GM12878 (cell line): ENCODE results near the gene CCNJL. TPM values are rescaled to one million over a fixed set of nuclear protein-coding genes. Genes with fewer than 3 reads are reported as not detected.

Experiments used
- ATAC-seq: fragments of 200-7000 bp; cut with Tn5 transposase; 3 replicates; pipeline ENCODE4 v1.9.1; 2020; ENCODE audit warnings: mild to moderate bottlenecking, moderate library complexity
- BruUV-seq: library from RNA; stranded (reverse); fragments of 400-500 nt; replicated peaks from 2 replicates; lab custom pipeline; 2021; lab: Mats Ljungman, UMichigan
- CTCF ChIA-PET: fragments of 300-600 bp; sonication (Branson Sonifier 250); formaldehyde crosslinking; extraction: SDS; loops from one replicate; lab custom pipeline; 2021; ENCODE audit warnings: inconsistent platforms; lab: Yijun Ruan, JAX
- POLR2A ChIA-PET: fragments of 350-600 bp; formaldehyde crosslinking; extraction: SDS; loops from one replicate; lab custom pipeline; 2021; ENCODE audit warnings: inconsistent platforms; lab: Charles Lee
- RAD21 ChIA-PET: fragments of 300-600 bp; sonication (Branson Sonifier 250); formaldehyde crosslinking; loops from one replicate; lab custom pipeline; 2023; ENCODE audit warnings: antibody characterized with exemption; ENCODE audit not compliant: unreplicated experiment; lab: Charles Lee
- SMC1A ChIA-PET: fragments of 300-600 bp; sonication (Branson Sonifier 250); formaldehyde crosslinking; loops from one replicate; lab custom pipeline; 2023; ENCODE audit not compliant: unreplicated experiment, uncharacterized antibody; lab: Charles Lee
- DNase-seq: peaks from one replicate; pipeline ENCODE4 v3.0.0-alpha.2; 2011; ENCODE audit warnings: low read depth, low spot score
- FAIRE-seq: peaks from 3 replicates; lab custom pipeline; 2011; peaks lifted over from hg19 to GRCh38; lab: Jason Lieb, UNC
- H2AFZ ChIP-seq: 2 replicates; pipeline ENCODE4 v1.6.0; 2011; ENCODE audit warnings: low read depth, low read length, control low read depth; ENCODE audit not compliant: control insufficient read depth
- H3K27ac ChIP-seq: 2 replicates; pipeline ENCODE4 v1.5.1; 2011; ENCODE audit warnings: control low read depth; ENCODE audit not compliant: control insufficient read depth, insufficient read depth
- H3K27me3 ChIP-seq, 2 experiments: replicated peaks in 1 of 2; 2 replicates each; pipeline versions ENCODE4 v1.6.0 to v1.6.1; 2011; ENCODE audit warnings: low read length in 1 of 2; ENCODE audit not compliant: control insufficient read depth in 2 of 2, insufficient read depth in 2 of 2
- H3K36me3 ChIP-seq, 2 experiments: 2 replicates each; pipeline ENCODE4 v1.5.1; 2011; ENCODE audit warnings: low read length in 1 of 2; ENCODE audit not compliant: control insufficient read depth in 2 of 2, insufficient read depth in 2 of 2
- H3K4me1 ChIP-seq: 2 replicates; pipeline ENCODE4 v1.6.1; 2011; ENCODE audit warnings: mild to moderate bottlenecking, low read length, moderate library complexity, mixed read lengths; ENCODE audit not compliant: control insufficient read depth, insufficient read depth
- H3K4me2 ChIP-seq: 2 replicates; pipeline ENCODE4 v1.6.0; 2011; ENCODE audit warnings: control low read depth; ENCODE audit not compliant: control insufficient read depth, insufficient read depth
- H3K4me3 ChIP-seq: fragments of 200-600 bp; sonication (generic); 2 replicates; pipeline ENCODE4 v1.5.1; 2016
- H3K79me2 ChIP-seq: 2 replicates; pipeline ENCODE4 v1.6.0; 2011; ENCODE audit warnings: low read length; ENCODE audit not compliant: control insufficient read depth, insufficient read depth
- H3K9ac ChIP-seq: 2 replicates; pipeline ENCODE4 v1.8.0; 2011; ENCODE audit warnings: low read length, control low read depth, mixed read lengths; ENCODE audit not compliant: control insufficient read depth, insufficient read depth
- H3K9me3 ChIP-seq: replicated peaks from 3 replicates; pipeline ENCODE4 v1.5.1; 2011; ENCODE audit warnings: mild to moderate bottlenecking, low read length; ENCODE audit not compliant: control insufficient read depth, insufficient read depth
- H4K20me1 ChIP-seq: 2 replicates; pipeline ENCODE4 v1.6.0; 2011; ENCODE audit not compliant: control insufficient read depth, insufficient read depth
- BRCA1 ChIP-seq: IDR thresholded peaks from 2 replicates; pipeline ENCODE4 v1.6.1; 2011; ENCODE audit warnings: low read depth, low read length, improper control_type of control experiment
- E2F4 ChIP-seq: IDR thresholded peaks from 2 replicates; pipeline ENCODE4 v1.6.1; 2012; ENCODE audit warnings: low read depth, low read length, improper control_type of control experiment
- GATAD2B ChIP-seq: fragments of 450-650 bp; conservative IDR thresholded peaks from 2 replicates; pipeline ENCODE4 v1.6.1; 2017; ENCODE audit warnings: low read depth, mild to moderate bottlenecking, moderate library complexity
- HDGF ChIP-seq: fragments of 450-650 bp; IDR thresholded peaks from 2 replicates; pipeline ENCODE4 v1.6.1; 2016; ENCODE audit warnings: antibody characterized with exemption
- KLF5 ChIP-seq: fragments of 450-650 bp; IDR thresholded peaks from 2 replicates; pipeline ENCODE4 v1.6.1; 2014; ENCODE audit warnings: mild to moderate bottlenecking; ENCODE audit not compliant: partially characterized antibody
- LARP7 ChIP-seq: fragments of 450-650 bp; IDR thresholded peaks from 2 replicates; pipeline ENCODE4 v1.6.1; 2017; ENCODE audit warnings: mild to moderate bottlenecking
- MLLT1 ChIP-seq: fragments of 450-650 bp; IDR thresholded peaks from 2 replicates; pipeline ENCODE4 v1.6.1; 2016; ENCODE audit warnings: mild to moderate bottlenecking
- NR2C2 ChIP-seq: IDR thresholded peaks from 2 replicates; pipeline ENCODE4 v1.6.1; 2011; ENCODE audit warnings: borderline replicate concordance, low read depth; ENCODE audit not compliant: control insufficient read depth, insufficient read length
- POLR2AphosphoS2 ChIP-seq: IDR thresholded peaks from 2 replicates; pipeline ENCODE4 v1.6.1; 2011; ENCODE audit warnings: low read depth, mild to moderate bottlenecking, low read length, improper control_type of control experiment, moderate library complexity
- POU2F2 ChIP-seq: IDR thresholded peaks from 3 replicates; pipeline ENCODE4 v1.6.1; 2011; ENCODE audit warnings: low read depth, mild to moderate bottlenecking, low read length, borderline replicate concordance
- SREBF2 ChIP-seq: IDR thresholded peaks from 2 replicates; pipeline ENCODE4 v1.6.1; 2012; ENCODE audit warnings: mild to moderate bottlenecking, low read length
- TCF7 ChIP-seq: IDR thresholded peaks from 2 replicates; pipeline ENCODE4 v1.6.1; 2014; ENCODE audit warnings: antibody characterized with exemption, borderline replicate concordance
- ZNF217 ChIP-seq: fragments of 450-650 bp; IDR thresholded peaks from 2 replicates; pipeline ENCODE4 v1.6.1; 2017; ENCODE audit warnings: antibody characterized with exemption, mild to moderate bottlenecking
- WGBS: methylation state at CpG from one replicate; pipeline ENCODE4 v1.1.6; 2016; ENCODE audit warnings: low lambda C conversion rate; ENCODE audit not compliant: insufficient replicate concordance, insufficient coverage; ENCODE audit errors: missing lambda C conversion rate; 5-methylcytosine and 5-hydroxymethylcytosine counted together
- in situ Hi-C: fragments of 300-500 bp; cut with MboI; formaldehyde crosslinking; loops from 9 replicates; pipeline ENCODE4 v1.14.3; 2018; ENCODE audit warnings: mixed read lengths
- intact Hi-C: fragments of 100-400 bp; cut with micrococcal nuclease; formaldehyde crosslinking; loops from one replicate; pipeline ENCODE4 v1.14.2; 2022; ENCODE audit not compliant: unreplicated experiment
- polyA plus RNA-seq, 11 experiments: library from polyadenylated mRNA; depleted of rRNA in 4 of 11; unstranded in 6 of 11; stranded (reverse) in 5 of 11; fragments of >200 nt; fragmentation: Nextera tagmentation in 4 of 11; fragmentation: Illumina TruSeq in 1 of 11; extraction: Ambion mirVana in 4 of 11; extraction: Trizol in 1 of 11; gene quantifications; 1 replicate in 1 of 11; 2 replicates in 10 of 11; pipeline versions ENCODE4 v1.2.1 to v1.2.3, GENCODE V29; 2011 to 2016; ENCODE audit warnings: inconsistent platforms in 2 of 11, missing spikeins in 2 of 11, low read depth in 1 of 11
- total RNA-seq, 4 experiments: library from RNA; depleted of rRNA in 3 of 4; stranded (reverse); fragments of >200 nt in 3 of 4; fragmentation: Illumina TruSeq in 1 of 4; extraction: Trizol in 1 of 4; gene quantifications; 2 replicates each; pipeline versions ENCODE4 v1.2.1 to v1.2.3, GENCODE V29; 2013 to 2021

The CCNJL gene
- total and polyA plus RNA-seq, 10 of the 15 experiments (the other 5 are each of a cell fraction or from before 2014, with no cell fraction given), result 0.09 to 0.20 (median 0.10) TPM; not detected in 7

GRCh38 chr5:160210606-160211005, 101.8 kb downstream of the CCNJL start:
- H3K4me1 ChIP-seq, result no peaks in the 10 kb centered on the region
- ATAC-seq, result no peak
- ChIA-PET RAD21 (no interaction called here), CTCF (interaction anchor here (0.8 to 1.9 kb wide), 4 partner anchors 12 to 181 kb away, joined by 3 to 6 read pairs (median 3); no protein-coding TSS in a partner anchor), POLR2A (no interaction called here)
- no peaks in the 10 kb centered on the region for H3K36me3 ChIP-seq
- H3K27me3 ChIP-seq, result no peaks in the 10 kb centered on the region
- in situ Hi-C loops, result no loop called here
- no peak overlapping the region for H2AFZ ChIP-seq
- no peak for DNase-seq
- H3K9me3 ChIP-seq, result no peaks in the 10 kb centered on the region
- no peaks in the 10 kb centered on the region for H4K20me1 ChIP-seq
- FAIRE-seq, result no peak
- no TSS peak for BruUV-seq
- H3K9ac ChIP-seq, result no peak overlapping the region
- H3K27ac ChIP-seq, result no peak overlapping the region
- 47% methylated on average over 9 of the region's 9 CpGs for WGBS
- no peak overlapping the region for H3K4me2 ChIP-seq
- H3K4me3 ChIP-seq, result no peak overlapping the region
- TF ChIP-seq ZNF217 (no peak), SREBF2 (no peak), NR2C2 (no peak), MLLT1 (no peak), BRCA1 (no peak), GATAD2B (no peak), POU2F2 (no peak), POLR2AphosphoS2 (no peak), TCF7 (no peak), HDGF (no peak), LARP7 (no peak), KLF5 (no peak), E2F4 (no peak)
- TF ChIP-seq, all 136 proteins: peak for 0
- intact Hi-C loops, result no loop called here
- H3K79me2 ChIP-seq, result no peaks in the 10 kb centered on the region
- SMC1A ChIA-PET, result interaction anchor here (0.8 to 1.3 kb wide), 3 partner anchors 16 to 135 kb away, joined by 3 to 4 read pairs (median 3); no protein-coding TSS in a partner anchor
